ENCODE data around the gene RNF130.

The RNF130 gene

DNA sequence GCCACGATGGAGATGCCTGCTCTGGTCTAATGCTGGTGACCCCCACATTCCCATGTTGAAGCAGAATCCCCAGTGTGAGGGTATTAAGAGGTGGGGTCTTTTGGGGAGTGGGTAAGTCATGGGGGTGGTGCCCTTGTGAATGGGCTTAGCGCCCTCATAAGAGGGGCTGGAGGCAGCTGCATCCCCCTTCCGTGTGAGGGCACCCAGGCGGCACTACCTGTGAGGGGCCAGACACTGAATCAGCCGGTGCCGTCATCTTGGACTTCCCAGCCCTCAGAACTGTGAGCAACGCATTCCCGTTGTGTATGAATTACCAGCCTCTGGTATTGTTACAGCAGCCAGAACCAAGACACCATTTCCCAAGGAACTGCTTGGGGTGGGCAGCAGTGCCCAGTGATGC, 27.0 kb upstream of the RNF130 start:
- TF ChIP-seq, protein P1, sequence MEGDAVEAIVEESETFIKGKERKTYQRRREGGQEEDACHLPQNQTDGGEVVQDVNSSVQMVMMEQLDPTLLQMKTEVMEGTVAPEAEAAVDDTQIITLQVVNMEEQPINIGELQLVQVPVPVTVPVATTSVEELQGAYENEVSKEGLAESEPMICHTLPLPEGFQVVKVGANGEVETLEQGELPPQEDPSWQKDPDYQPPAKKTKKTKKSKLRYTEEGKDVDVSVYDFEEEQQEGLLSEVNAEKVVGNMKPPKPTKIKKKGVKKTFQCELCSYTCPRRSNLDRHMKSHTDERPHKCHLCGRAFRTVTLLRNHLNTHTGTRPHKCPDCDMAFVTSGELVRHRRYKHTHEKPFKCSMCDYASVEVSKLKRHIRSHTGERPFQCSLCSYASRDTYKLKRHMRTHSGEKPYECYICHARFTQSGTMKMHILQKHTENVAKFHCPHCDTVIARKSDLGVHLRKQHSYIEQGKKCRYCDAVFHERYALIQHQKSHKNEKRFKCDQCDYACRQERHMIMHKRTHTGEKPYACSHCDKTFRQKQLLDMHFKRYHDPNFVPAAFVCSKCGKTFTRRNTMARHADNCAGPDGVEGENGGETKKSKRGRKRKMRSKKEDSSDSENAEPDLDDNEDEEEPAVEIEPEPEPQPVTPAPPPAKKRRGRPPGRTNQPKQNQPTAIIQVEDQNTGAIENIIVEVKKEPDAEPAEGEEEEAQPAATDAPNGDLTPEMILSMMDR (IDR thresholded peaks at IDR 0.05), result no peak
- peak; percentile 61 for DNase-seq (ENCODE audit: low spot score)

DNA sequence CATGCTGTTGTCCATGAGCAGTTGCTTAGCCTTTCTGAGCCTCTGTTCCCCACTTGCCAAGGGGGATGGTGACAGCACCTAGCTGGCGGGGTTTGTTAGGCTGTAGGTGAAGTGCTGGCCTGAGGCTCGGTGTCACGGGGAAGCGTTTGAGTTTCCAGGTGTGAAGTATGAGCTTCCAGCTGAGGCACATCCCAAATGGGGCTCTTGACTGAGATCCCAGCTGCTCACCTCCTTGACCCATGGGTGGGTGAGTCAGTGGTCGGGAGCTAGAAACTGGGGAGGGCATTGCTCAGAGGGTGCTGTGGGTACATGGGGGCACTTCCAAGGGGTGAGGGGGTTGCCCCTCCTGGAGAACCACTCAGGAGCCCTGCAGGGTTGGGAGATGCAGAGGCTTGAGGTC, 26.4 kb upstream of the RNF130 start:
- TF ChIP-seq, protein P1 (IDR thresholded peaks at IDR 0.05), result no peak
- no peak overlapping the region for H3K4me3 ChIP-seq
- no peak overlapping the region for H3K27ac ChIP-seq
- DNase-seq (ENCODE audit: low spot score), result no peak

More for the DNA sequence above, 27.0 kb upstream of the RNF130 start:
- Histone ChIP-seq H3K4me3 (no peak overlapping the region), H3K27ac (no peak overlapping the region)

DNA sequence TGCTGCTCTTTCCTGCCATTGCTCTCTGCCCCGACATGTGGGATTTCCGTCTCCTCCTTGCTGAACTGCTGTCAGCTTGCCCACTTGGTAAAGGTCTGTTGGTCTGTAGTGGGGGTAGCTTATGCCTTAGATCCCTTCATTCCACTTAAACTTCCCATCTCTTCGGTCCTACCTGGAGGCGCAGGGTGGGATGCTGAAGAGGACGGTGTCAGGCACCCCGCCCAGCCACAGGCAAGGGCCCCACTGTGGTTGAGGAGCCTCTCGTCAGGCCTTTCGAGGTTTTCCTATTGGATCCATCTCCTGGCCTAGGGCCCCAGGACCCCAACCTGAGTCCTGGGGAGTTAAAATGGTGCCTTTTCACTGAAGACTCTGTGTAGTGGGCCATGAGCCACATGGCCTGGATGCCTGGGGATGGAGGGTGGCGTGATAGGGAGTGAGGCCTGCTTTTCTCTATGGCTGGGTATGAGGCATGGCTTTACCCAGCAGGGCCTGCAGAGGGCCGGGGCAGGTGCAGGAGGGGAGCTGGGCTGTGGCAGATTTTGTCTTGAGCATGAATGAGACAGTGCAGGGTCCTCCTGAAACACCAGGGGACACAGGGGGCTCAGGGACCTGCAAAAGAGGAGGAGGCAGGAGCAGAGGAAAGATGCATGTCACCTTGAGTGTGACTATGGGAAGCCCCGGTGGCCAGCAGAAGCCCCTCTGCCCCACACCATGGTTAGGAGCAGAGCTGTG, 25.8 kb upstream of the RNF130 start:
- DNase-seq (ENCODE audit: low spot score), result no peak
- H3K27ac ChIP-seq, result no peak overlapping the region
- no peak overlapping the region for H3K4me3 ChIP-seq
- TF ChIP-seq, protein P1 (IDR thresholded peaks at IDR 0.05), result no peak

DNA sequence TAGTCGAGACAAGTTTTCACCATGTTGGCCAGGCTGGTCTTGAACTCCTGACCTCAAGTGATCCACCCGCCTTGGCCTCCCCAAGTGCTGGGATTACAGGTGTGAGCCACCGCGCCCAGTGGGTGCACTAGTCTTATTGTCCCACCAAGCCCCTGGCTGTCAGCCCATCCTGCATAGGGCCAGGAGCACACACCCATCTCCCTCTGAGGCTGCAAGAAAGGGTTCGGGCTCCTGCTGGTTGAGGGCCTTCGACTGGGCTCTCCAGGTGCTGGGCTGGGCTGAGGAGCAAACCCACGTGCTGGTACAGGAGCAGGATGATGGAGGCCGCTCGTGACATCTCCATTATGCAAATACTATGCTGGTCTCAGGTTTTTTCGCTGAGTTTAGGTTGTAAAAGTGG, 25.1 kb upstream of the RNF130 start:
- H3K27ac ChIP-seq, result no peak overlapping the region
- H3K4me3 ChIP-seq, result no peak overlapping the region
- DNase-seq (ENCODE audit: low spot score), result no peak
- TF ChIP-seq, protein P1 (IDR thresholded peaks at IDR 0.05), result no peak

DNA sequence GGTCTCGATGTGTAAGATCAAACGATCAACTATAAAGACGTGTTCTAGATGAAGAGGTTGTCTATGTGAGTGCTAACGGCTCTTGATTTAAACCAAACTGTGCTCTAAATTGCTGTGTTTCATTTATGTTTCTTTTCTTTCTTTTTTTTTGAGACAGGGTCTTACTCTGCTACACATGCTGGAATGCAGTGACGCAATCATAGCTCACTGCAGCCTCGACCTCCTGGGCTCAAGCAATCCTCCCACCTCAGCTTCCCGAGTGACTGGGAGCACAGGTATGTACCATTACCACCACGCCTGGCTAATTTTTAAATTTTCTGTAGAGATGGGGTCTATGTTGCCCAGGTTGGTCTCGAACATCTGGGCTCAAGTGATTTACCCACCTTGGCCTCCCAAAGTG, 24.0 kb upstream of the RNF130 start:
- TF ChIP-seq, protein P1 (IDR thresholded peaks at IDR 0.05), result no peak
- no peak for DNase-seq (ENCODE audit: low spot score)
- Histone ChIP-seq H3K27ac (no peak overlapping the region), H3K4me3 (no peak overlapping the region)

DNA sequence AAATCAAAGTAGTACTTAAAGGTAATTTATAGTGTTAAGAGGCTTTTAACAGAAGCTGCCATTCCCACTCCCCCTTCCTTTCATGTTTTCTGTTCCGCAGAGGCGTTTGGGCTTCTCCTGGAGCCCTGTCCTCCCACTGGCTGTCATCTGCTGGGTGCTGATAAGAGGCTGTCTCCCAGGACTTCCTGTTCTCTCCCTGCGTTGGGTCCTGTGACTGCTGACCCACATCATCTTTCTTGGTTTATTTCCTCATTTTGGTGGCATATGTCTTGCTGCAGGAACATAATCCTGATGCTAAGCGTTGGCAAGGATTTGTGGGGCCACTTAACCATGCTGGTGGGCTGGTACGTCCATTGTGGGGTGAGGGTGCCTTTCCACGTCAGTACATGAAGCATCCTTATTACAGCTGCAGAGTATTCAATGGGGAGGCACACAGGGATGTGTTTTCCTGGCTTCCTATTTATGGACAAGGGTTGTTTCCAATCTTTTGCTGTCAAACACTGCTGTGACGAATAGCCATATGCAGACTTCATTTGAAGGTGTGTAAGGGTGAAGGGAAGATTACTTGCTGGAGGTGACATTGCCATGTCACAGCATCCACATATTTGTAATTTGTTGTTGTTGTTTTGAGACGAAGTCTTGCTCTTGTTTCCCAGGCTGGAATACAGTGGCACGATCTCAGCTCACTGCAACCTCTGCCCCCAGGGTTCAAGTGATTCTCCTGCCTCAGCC, 22.3 kb upstream of the RNF130 start:
- TF ChIP-seq, protein P1 (IDR thresholded peaks at IDR 0.05), result no peak
- Histone ChIP-seq H3K4me3 (no peak overlapping the region), H3K27ac (no peak overlapping the region)
- DNase-seq (ENCODE audit: low spot score), result no peak

DNA sequence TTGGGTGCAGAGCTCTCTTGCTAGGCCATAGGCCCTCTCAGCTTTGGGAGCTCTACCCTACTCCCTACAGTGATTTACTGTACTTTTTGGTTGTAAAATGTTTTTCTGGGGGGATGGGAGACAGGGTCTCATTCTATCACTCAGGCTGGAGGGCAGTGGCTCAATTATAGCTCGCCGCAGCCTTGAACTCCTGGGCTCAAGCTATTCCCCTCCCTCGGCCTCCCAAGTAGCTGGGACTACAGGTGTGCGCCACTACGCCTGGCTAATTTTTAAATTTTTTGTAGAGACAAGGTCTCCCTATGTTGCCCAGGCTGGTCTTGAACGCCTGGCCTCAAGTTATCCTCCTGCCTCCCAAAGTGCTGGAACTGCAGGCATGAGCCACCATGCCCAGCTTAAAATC, 21.7 kb upstream of the RNF130 start:
- Histone ChIP-seq H3K4me3 (no peak overlapping the region), H3K27ac (no peak overlapping the region)
- TF ChIP-seq, protein P1 (IDR thresholded peaks at IDR 0.05), result no peak
- DNase-seq (ENCODE audit: low spot score), result no peak
